ENCODE measurements around the gene KLF4.

- TF ChIP-seq CTCF (IDR thresholded peaks at IDR 0.05) (no peak), EP300 (IDR thresholded peaks at IDR 0.05) (no peak), POLR2A (IDR thresholded peaks at IDR 0.05) (no peak), POLR2AphosphoS5 (IDR thresholded peaks at IDR 0.05) (no peak)
Observed at GRCh38 chr9:107520186-107520585, 30.6 kb upstream of the KLF4 start.

Data from gastroesophageal sphincter (tissue), 3 donors.